ENCODE measurements around the gene RIMBP3C. TPM values are rescaled to one million over a fixed set of nuclear protein-coding genes. Genes with fewer than 3 reads are reported as not detected.
"Not testable (repeated sequence)": the region's sequence is repeated elsewhere in the genome, so short reads cannot be mapped to it uniquely, and the experiment has no call there.

RIMBP3C gene
- polyA plus RNA-seq, 3 donors, result 0.40 to 0.50 (median 0.40) TPM

GRCh38 chr22:21573750-21574494 is 22.7 kb upstream of the RIMBP3C start:
- DNase-seq (ENCODE audit: low read depth in 3 of 3, low spot score in 2 of 3), result no peak

DNA sequence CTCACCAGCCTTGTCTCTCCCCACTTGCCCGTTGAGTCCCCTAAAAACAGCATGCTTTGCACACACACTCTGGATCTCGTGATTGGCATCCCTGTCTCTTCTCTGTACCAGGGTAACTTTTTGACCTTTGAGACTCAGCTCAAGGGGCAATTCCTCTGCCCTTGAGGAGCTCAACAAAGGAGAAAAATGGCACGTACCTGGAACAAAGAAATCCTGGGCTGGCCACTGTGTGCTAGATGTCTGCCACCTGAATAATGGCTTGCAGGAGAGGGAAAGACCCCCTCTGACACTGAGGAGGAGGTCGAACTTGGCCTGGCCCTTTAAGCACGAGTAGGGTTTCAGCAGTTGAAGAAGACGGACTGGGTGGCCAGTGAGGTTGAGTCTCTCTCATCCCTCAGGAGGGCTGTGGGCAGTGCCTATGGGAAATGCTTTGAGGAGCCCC is 22.1 kb upstream of the RIMBP3C start:
- DNase-seq (ENCODE audit: low read depth in 3 of 3, low spot score in 2 of 3), result no peak

- DNase-seq (ENCODE audit: low read depth in 3 of 3, low spot score in 2 of 3), result no peak
These were observed 20.4 kb upstream of the RIMBP3C start for GRCh38 chr22:21571679-21572078.

- no peak for DNase-seq (ENCODE audit: low read depth in 3 of 3, low spot score in 2 of 3)
These were observed 19.1 kb upstream of the RIMBP3C start for GRCh38 chr22:21570398-21570797.

- no peak for DNase-seq (ENCODE audit: low read depth in 3 of 3, low spot score in 2 of 3)
These were observed 18.4 kb upstream of the RIMBP3C start for GRCh38 chr22:21569459-21570170.

DNA sequence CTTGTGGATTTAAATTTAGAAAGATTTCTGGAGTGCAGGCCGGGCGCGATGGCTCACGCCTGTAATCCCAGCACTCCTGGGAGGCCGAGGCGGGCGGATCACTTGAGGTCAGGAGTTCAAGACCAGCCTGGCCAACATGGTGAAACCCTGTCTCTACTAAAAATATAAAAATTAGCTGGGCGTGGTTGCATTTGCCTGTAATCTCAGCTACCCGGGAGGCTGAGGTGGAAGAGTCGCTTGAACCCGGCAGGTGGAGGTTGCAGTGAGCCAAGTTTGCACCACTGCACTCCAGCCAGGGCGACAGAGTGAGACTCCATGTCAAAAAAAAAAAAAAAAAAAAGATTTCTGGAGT is 17.8 kb upstream of the RIMBP3C start:
- not testable (repeated sequence) for DNase-seq (ENCODE audit: low read depth in 3 of 3, low spot score in 2 of 3)

- DNase-seq (ENCODE audit: low read depth in 3 of 3, low spot score in 2 of 3), result peak in 1 of 3 donors; percentile 7
These were observed 17.2 kb upstream of the RIMBP3C start for GRCh38 chr22:21568347-21569075.

DNA sequence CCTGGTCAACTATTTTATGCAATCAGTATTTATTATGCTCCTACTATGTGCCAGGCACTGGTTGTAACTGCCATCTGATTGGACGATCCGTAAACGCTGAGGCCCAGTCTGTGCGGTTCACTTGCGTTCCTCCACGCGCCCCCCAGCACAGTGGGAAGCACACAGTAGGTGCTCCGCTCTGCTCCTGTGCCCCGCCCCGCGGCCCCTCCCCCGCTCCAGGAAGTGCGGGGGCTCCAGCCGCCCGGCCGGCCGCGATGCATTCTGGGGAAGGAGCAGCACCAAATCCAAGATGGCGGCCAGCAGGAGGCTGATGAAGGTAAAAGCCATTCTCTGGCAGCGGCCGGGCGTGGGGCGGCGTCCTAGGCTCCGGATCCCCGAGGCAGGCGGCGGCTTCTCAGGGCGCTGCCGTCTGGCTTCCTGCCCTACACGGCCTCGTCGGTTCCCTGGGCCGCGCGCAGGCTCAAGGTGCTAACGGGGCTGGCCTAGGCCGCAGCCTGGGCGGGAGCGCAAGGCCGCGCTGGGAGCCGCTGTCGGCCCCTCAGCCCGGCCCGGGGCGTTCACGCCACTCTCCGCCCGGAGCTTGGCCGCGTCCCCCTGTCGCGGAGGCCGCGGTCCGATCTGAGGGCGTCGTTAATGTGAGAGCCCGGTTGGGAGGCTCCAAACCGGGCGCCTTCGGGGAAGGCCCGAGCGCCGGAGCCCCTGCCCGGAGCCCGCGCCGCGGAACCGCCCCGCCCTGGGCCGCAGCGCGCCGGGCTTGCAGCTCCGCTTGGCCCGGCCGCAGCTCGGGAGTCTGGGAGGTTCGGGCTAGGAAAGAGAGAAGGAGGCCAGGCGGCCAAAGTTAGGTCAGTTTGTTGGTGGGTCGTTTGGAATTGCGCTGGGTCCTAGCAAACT is 16.4 kb upstream of the RIMBP3C start, which contains the start of gene UBE2L3:
UBE2L3 (plus strand) TSS at position 259 of the 891 bp plus-strand sequence; CDS start at position 290, 31 bp downstream.
- peak; percentile 56 to 73 (median 63) for DNase-seq (ENCODE audit: low read depth in 3 of 3, low spot score in 2 of 3)

DNA sequence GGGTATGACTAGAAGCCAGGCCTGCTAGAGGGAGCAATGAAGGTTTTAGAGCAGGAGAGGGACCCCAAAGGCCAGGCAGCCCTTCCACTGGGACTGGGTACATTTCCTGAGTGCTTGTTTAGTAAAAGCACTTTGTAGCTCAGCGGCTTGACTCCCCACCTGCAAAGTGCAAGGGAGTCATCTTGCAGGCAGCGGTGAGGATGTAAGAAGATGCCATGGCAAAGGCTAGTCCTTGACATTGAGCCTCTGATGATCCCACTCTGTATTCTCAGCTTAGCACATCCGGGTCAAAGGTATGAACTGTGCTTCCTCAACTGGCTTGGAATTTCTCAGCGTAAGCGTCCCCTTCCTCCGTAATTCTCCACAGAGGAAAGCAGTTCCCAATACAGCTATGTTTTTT is 13.2 kb upstream of the RIMBP3C start:
- no peak for DNase-seq (ENCODE audit: low read depth in 3 of 3, low spot score in 2 of 3)

- DNase-seq (ENCODE audit: low read depth in 3 of 3, low spot score in 2 of 3), result no peak
These were observed 12.7 kb upstream of the RIMBP3C start for GRCh38 chr22:21563912-21564311.

- not testable (repeated sequence) for DNase-seq (ENCODE audit: low read depth in 3 of 3, low spot score in 2 of 3)
These were observed 9.4 kb upstream of the RIMBP3C start for GRCh38 chr22:21560657-21561056.

GRCh38 chr22:21559345-21560125 is 8.3 kb upstream of the RIMBP3C start:
- not testable (repeated sequence) for DNase-seq (ENCODE audit: low read depth in 3 of 3, low spot score in 2 of 3)

- not testable (repeated sequence) for DNase-seq (ENCODE audit: low read depth in 3 of 3, low spot score in 2 of 3)
These were observed 598 bp downstream of the RIMBP3C start for GRCh38 chr22:21550678-21551047.

- DNase-seq (ENCODE audit: low read depth in 3 of 3, low spot score in 2 of 3), result not testable (repeated sequence)
These were observed 1.1 kb downstream of the RIMBP3C start for GRCh38 chr22:21550008-21550677.

DNA sequence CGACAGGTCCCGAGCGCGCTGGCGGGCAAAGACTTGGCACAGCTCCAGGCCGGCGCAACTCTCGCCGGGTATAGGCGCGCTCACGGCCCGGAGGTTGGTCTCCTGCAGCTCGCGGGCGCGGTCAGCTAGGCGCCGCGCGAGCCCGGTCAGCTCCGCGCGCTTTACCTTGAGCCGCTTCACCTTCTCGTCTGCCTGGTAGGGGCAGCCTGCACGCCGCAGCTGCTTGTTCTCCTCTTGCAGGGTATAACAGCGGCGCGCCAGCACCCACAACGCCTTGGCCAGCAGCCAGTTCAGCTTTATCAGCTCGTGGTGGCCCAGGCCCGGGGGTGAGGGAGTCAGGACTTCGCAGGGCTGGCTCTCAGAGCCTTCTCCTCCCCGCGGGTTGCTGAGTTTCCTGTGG is 1.7 kb downstream of the RIMBP3C start:
- DNase-seq (ENCODE audit: low read depth in 3 of 3, low spot score in 2 of 3), result not testable (repeated sequence)

DNA sequence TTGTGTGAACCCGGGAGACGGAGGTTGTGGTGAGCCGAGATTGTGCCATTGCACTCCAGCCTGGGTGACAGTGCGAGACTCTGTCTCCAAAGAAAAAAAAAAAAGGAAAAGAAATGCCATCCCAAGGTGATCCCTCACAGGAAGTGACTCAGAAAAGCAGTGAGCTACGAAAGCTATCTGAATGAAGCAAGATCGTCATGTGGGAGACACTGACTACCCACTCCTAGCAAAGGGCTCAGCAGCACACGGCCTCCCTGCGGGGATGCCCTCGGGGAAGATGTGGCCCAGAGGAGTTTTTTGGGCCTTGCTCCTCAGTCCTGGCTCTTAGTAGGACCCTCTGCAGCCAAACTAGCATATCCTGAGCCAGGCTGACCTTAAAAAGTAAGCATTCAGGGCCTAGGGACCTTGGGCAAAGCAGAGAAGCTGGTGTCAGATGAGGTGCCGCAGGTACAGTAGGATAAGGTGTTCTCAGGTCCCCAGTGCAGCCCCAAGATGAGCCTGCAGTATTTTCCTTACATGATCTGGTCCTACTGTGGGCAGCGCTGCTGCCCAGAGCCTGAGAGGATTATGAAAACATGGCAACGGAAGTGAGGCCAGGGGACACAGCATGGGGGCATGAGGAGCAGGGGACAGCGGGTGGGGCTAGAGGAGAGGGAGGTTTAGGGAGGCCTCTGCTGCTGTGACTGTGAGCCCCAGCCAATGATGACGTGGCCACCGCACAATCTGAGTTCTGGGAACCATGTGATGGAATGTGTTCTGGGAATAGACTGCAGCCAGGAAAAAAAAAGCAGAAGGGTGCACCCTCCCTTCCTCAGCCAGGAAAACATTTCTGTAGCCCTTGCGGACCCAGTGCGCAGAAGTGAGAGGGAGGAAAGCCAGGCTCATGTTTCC is 6.6 kb downstream of the RIMBP3C start:
- DNase-seq (ENCODE audit: low read depth in 3 of 3, low spot score in 2 of 3), result not testable (repeated sequence)

DNA sequence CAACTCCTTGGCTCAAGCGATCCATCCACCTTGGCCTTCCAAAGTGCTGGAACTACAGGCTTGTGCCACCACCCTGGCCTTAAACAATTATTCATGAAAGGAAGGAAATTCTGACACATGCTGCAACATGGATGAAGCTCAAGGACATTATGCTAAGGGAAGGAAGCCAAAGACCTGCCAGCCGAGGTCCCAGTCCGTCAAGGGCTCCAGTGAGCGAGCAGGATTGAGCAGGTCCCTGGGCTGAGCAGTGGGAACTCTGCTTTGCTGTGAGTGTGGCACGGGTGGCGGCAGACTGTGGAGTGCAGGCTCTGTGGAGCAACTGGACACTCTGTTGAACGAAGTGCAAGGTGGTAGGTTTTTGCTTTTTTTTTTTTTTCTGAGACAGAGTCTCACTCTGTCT is 11.4 kb downstream of the RIMBP3C start:
- not testable (repeated sequence) for DNase-seq (ENCODE audit: low read depth in 3 of 3, low spot score in 2 of 3)

Data from right renal cortex interstitium (tissue), 3 donors.